Measurements from ENCODE around the gene FCN1. TPM values are rescaled to one million over a fixed set of nuclear protein-coding genes. Genes with fewer than 3 reads are reported as not detected.

The FCN1 gene
- total and polyA plus RNA-seq, 10 of the 15 experiments (the other 5 are each of a cell fraction or from before 2014, with no cell fraction given): 0.08 TPM; not detected in 9

GRCh38 chr9:134913041-134913712 lies 4.5 kb downstream of the FCN1 start:
- Histone ChIP-seq H2AFZ (ENCODE audit: control insufficient read depth, low read depth, low read length) (no peak overlapping the region), H4K20me1 (ENCODE audit: control insufficient read depth, insufficient read depth) (no peaks in the 10 kb centered on the region), H3K36me3 (ENCODE audit: control insufficient read depth in 2 of 2, insufficient read depth in 2 of 2, low read length in 1 of 2) (no peaks in the 10 kb centered on the region), H3K27ac (ENCODE audit: control insufficient read depth, insufficient read depth) (no peak overlapping the region), H3K79me2 (ENCODE audit: control insufficient read depth, insufficient read depth, low read length) (no peaks in the 10 kb centered on the region), H3K4me3 (no peak overlapping the region), H3K9me3 (replicated peaks; ENCODE audit: control insufficient read depth, insufficient read depth, low read length) (no peaks in the 10 kb centered on the region; the same call in 2 of the 3 replicates), H3K9ac (ENCODE audit: control insufficient read depth, insufficient read depth, low read length) (no peak overlapping the region), H3K27me3 (replicated peaks in 1 of 2; ENCODE audit: control insufficient read depth in 2 of 2, insufficient read depth in 2 of 2, low read length in 1 of 2) (0 out of 4 replicates have a peak, but pooled peaks cover 0 to 3% of the 10 kb centered on the region in 2 experiments), H3K4me1 (ENCODE audit: control insufficient read depth, insufficient read depth, low read length) (no peaks in the 10 kb centered on the region), H3K4me2 (ENCODE audit: control insufficient read depth, insufficient read depth) (no peak overlapping the region)
- FAIRE-seq (no peak), DNase-seq (ENCODE audit: low read depth, low spot score) (no peak), ATAC-seq (no peak)
- RAD21 ChIA-PET (ENCODE audit: unreplicated experiment): no interaction called here
- POLR2A ChIA-PET: no interaction called here
- CTCF ChIA-PET: no interaction called here
- 58% methylated on average over 20 of the region's 22 CpGs for WGBS (ENCODE audit: insufficient coverage, insufficient replicate concordance, low lambda C conversion rate, missing lambda C conversion rate)
- SMC1A ChIA-PET (ENCODE audit: uncharacterized antibody, unreplicated experiment): no interaction called here
- intact Hi-C loops (cut with micrococcal nuclease; ENCODE audit: unreplicated experiment) (no loop called here), in situ Hi-C loops (cut with MboI) (no loop called here)
- BruUV-seq (replicated peaks): no TSS peak
- no peak for TF ChIP-seq E4F1 (IDR thresholded peaks at IDR 0.05; ENCODE audit: borderline replicate concordance, partially characterized antibody)
- no peak for TF ChIP-seq CBX3 (IDR thresholded peaks at IDR 0.05; ENCODE audit: borderline replicate concordance, low read depth)
- TF ChIP-seq SRF (IDR thresholded peaks at IDR 0.05; ENCODE audit: low read depth in 2 of 2, low read length in 2 of 2): no peak
- TF ChIP-seq SIX5 (IDR thresholded peaks at IDR 0.05; ENCODE audit: low read depth, low read length, severe bottlenecking): no peak
- no peak for TF ChIP-seq POLR2AphosphoS2 (IDR thresholded peaks at IDR 0.05; ENCODE audit: low read depth, low read length)
- TF ChIP-seq MTA3 (IDR thresholded peaks at IDR 0.05; ENCODE audit: borderline replicate concordance, low read length): no peak
- no peak for TF ChIP-seq IRF4 (IDR thresholded peaks at IDR 0.05; ENCODE audit: low read depth, low read length)
- no peak for TF ChIP-seq JUNB (IDR thresholded peaks at IDR 0.05)
- TF ChIP-seq HSF1 (IDR thresholded peaks at IDR 0.05; ENCODE audit: low read depth, low read length): no peak
- TF ChIP-seq MLLT1 (IDR thresholded peaks at IDR 0.05): no peak
- TF ChIP-seq CEBPZ (IDR thresholded peaks at IDR 0.05; ENCODE audit: low read depth, low read length): no peak
- TF ChIP-seq SPI1 (IDR thresholded peaks at IDR 0.05; ENCODE audit: borderline replicate concordance, insufficient read depth, low read depth, low read length): no peak
- TF ChIP-seq ZNF24 (IDR thresholded peaks at IDR 0.05): no peak
- TF ChIP-seq ZNF622 (IDR thresholded peaks at IDR 0.05): no peak

Data from GM12878 (cell line).